HG03354 (cell line): ENCODE data around the gene RHO.
A peak's percentile ranks its signal among the peaks of the same experiment; 100 is the strongest.

ENCODE experiments used
- ATAC-seq: cut with Tn5 transposase; IDR thresholded peaks from one replicate; pipeline ENCODE4 v1.9.1; 2021; ENCODE audit warnings: mild to moderate bottlenecking; ENCODE audit not compliant: unreplicated experiment, poor library complexity, severe bottlenecking

The RHO gene

DNA sequence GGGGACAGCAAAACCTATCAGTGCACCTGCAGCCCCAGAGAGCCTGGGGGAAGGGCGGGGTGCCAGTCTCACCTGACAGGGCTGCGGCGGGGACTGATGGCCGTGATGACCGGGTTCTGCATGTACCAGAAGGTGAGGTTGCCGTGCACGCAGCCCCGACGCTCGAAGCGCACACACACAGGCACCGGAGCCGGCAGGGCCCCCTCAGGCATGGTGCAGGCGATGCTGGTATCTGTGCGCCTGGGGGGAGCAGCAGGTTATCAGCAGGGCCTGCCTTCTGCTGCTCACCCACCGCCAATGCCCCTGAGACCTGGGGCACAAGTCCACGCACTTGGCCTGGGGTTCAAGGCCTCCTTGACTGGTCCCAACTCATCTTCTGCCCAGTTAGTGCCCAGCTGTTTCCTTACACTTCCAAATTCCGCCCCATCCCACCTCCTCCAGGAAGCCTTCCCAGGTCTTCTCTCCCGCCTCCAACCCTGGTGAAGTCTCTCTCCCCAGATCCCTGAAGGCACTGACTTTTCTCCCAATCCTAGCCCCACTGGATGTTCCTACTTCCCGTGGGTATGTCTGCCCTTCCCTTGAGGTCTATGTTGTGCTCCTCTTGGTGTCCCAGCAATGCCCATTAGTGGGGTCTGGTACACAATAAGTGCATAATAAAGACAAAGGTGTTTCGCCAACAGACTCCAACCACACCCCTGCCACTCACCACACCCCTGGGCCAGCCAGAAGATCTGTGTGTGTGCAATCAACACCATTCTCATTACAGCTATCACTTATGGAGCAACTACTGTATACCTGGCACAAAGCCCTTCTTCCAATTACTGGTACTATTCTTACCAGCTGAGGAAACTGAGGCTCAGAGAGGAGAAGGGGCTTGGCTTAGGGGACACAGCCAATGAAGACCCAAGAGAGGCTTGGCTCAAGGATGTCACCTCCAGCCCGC is 43.4 kb downstream of the RHO start:
- no peak for ATAC-seq

DNA sequence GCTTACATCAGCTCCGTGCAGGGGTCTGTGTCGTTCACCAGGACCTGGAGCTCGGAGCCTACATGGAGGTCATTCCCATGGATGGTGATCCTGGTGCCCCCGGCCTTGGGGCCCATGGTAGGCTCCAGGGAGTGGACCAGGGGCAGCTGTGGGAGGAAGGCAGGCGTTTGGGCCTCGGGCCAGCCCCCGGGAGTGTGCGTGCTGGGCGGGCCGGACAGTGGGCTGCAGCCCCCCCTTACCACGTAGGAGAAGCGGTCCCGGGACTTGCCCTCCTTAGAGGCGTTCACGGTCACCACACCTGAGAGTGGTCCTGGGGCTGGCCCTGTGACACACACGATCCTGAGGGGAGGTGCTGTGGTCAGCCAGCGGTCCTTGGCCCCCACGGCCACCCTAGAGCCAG is 44.2 kb downstream of the RHO start:
- ATAC-seq = no peak

DNA sequence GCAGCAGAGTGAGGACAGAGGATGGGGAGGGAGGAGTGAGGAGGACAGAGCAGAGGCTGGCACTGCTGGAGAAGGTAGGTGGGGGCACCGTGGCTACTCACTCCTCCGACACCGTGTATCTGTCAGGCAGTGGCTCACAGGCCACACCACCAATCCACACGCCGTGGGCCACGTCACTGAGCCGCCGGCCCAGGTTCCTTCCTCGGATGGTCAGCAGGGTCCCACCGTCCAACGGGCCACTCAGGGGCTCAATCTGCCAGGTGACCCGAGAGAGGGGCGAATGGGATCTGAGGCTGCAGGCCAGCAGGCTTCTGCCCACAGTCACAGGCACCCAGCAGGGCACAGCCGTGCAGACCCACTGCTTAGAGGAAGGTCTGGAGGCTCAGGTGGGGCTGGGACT is 45.1 kb downstream of the RHO start:
- no peak for ATAC-seq

DNA sequence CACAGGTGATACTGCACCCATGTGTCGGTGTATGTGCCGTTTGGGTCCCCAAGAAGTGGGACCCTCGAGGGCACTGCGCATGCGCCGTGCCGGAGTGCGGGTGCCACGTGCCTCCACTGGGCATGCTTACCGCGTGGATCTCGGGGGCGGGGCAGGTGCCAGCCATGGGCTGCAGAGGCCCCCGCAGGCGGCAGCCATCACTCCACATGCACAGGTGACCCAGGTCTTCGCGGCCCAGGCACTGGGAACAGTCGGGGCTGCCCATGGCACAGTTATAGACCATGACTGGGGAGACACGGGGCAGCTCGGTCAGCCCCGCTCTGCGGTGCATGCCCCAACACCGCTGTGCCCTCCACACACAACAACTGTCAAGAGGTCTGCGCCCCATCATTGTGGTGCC is 45.8 kb downstream of the RHO start:
- no peak for ATAC-seq

DNA sequence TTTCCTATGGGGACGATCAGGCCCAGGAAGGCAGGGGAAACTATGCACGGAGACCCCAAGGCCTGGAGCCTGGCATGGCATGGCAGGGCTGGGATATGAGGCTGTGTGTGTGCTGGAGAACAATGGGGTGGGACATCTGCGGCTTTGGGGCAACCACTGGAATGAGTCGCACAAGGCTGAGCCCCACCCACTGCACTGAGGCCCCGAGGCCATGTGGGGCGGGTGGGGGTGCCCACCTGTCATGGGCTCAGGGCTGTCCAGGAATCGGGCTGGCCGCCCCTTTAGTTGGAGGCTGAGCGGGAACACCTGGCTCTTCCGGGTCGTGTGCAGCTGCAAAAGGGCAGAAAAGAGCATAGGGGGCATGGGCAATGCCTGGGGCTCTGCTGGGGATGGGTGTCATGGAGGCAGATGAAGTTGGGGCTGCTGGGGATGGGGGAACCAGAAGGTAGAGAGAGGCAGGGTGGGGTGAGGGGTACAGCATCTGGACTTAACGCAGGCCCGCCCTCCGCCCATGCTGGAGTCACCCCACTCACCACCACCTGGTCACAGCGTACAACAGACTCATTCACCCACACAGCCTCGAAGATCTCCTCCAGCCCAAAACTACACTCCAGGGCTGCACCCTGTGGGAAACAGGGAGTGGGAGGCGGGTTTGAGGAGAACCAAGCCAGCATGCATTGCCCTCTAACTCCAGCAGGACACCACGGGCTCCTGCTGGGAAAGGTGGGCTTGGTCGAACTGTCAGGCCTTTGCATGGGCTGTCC is 47.0 kb downstream of the RHO start:
- ATAC-seq = no peak

DNA sequence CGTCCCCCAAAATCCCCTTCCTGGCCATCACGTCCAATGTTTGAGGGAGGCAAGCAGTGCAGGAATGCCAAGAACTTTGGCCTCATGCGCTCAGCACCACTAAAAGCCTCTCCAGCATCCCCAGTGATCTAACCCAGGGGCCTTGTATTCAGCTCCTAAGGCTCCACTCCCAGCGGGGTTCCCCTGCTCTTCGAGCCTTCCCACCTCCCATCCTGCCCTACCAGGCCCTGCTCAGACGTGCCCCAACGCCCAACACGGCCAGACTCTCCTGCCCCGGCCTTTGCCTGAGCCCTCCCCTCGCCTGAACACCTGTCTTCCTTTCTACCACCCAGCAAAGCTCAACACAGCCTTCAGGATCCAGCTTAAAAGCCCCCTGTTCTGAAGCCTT is 47.6 kb downstream of the RHO start:
- no peak for ATAC-seq

DNA sequence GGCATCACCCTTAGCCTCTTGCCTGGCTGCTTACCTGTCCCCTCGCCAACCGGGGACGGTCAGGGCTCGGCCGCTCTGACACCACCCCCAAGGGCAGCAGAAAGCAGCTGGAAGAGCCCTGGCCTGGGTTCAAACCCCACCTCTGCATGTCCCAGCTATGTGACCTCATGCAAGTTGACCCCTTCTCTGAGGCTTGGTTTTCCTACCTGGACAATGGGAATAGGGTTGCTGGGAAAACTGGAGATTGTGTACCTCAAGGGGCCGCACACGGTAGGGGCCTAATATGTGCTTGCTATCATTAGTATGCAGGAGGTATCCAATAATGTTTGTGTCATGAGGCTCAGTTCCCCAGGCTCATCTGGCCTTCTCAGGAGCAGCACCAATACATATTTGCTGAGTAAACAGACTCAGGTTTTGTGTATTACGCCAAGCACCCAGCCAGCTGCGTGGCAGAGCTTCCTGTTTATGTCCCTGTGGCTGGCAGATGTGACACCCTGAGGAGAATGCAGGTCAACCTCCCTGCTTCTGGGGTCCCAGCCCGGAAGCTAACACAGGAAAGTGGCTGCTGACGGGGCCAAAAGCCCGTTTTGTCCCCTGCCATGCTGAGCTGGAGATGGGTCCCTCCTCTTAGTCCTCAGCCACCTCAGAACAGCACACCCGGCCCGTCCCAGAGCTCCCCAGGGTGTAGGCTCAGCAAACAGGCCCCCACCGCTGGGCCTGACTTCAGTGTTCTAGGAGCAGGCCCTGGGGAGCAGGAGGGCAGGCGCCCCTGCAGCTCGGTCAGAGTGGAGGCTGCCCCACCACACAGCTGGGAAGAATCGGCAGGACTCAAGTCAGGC is 48.3 kb downstream of the RHO start:
- ATAC-seq = peak; percentile 71

DNA sequence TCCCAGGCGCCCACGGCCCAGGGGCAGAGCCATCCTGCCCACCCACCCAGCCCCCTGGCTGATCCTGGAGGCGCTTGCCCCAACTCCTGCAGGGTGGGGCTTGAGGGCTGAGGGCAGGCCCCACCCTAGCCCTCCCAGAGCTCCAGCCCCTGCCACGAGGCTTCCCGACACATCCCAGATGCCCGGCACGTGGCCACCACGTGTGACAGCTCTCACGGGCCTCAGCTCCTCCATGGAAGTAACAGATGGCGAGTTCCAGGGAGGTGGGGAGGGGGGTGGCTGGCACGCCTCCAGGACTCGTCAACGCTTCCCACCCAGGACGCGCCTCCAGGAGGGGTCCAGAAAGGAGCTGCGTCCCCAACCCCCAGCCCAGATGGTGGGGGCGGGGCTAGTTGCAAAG is 48.9 kb downstream of the RHO start:
- ATAC-seq = no peak

DNA sequence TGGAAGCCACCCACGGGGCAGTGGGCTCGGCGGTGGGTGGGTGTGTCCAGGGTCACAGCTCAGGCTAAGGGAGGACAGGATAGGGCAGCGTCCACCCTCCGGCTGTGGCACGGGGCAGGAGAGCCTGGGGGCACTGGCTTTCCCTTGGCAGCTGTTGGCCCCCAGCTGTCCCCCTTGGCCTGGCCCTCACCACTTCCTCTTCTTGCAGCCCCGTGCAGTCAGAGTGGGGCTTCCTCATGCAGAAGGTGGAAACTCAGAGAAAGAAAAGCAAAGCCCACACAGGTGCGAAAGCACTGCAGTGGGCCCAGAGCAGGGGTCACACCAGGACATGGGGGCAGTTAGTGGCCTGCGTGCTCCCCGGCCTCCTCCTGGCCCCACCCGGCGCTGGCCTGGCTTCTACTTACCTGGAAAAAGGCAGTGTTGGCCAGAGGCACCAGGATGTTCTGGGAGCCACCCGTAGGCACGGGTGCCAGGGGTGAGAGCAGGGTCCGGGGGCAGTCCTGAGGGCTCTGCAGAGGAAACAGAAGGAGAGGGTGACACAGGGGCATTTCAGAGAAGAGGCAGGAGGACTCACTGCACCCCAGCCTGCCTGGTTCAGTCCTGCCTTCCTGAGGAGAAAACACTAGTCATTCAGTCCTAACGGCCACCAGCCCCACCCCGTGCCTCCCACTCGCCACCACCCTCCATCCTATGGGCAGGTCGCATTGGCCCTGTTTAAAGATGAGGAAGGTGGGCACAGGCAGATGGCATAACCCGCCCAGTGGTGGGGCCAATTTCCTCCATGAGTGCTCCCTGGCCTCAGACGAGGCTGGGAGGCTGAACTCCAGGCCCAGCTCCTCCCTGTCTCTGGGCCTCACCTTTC is 49.7 kb downstream of the RHO start:
- peak; percentile 55 for ATAC-seq

DNA sequence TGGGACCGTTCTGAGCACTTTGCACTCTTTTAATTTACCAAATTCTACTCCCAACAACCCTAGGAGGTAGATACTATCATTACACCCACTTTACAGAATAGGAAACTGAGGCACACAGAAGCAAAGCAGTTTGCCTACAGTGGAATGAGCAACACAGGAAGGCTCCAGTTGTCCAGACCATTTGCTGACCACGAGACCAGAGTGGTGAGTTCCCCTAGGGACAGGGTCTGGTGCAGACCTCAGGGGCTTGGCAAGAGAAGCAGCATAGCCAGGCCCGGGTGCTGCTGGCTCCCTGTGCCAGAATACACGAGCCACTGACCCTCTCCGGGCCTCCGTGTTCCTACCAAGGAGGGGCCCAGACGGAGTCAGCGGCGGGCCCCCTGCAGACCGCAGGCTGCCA is 51.6 kb downstream of the RHO start:
- ATAC-seq = no peak

DNA sequence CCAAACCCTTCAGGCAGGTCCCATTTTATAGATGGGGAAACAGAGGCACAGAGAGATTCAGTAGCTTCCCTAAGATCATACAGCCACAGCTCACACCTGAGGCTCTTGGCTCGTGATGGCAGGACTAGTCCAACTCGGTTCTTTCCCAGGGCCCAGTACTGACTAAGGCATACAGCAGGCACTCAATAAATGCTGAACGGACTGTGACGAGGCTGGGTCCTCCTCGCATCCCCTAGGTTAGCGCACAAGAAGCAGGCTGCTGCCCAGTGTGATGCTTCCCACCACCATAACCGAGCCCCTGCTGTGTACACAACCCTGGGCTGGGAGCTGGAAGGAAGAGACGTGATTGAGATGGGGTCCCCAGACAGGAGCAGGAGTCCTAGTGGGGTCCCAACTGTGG is 53.2 kb downstream of the RHO start:
- ATAC-seq = no peak

DNA sequence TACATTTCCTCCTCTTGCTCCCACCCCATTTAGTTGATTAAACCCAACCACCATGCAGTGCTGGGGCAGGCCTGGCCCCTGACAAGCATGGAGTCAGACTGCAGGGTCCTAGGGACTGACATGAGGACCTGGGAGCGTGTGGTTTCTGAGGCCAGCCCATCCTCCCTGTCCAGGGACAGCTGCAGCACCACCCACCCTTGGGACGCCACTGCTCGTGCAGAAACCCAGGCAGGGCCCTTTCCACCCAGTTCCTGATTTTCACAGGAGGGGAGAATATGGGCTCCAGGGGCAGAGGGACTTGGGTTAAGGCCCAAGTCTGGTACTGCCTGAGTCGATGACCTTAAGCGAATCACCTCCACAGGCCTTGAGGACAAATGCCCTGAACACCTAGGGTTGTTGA is 54.4 kb downstream of the RHO start:
- no peak for ATAC-seq

DNA sequence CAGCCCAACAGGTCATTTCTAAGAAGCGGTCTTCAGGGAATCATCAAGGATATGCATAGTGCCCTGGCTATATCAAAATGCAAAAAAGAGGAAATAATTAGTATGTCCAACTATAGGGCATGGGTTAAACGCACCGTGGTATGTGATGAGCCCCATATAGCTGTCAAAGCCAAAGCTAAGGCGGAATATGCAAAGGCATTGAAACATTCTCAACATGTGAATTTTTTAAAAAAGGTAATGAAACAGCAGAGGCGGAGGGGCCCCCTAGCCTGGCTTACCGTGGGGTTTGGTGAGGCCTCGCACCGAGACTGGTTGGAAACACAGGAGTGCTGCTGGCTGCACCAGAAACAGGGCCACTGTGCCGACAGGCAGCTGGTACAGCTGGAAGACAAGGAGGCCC is 54.9 kb downstream of the RHO start:
- ATAC-seq = no peak

DNA sequence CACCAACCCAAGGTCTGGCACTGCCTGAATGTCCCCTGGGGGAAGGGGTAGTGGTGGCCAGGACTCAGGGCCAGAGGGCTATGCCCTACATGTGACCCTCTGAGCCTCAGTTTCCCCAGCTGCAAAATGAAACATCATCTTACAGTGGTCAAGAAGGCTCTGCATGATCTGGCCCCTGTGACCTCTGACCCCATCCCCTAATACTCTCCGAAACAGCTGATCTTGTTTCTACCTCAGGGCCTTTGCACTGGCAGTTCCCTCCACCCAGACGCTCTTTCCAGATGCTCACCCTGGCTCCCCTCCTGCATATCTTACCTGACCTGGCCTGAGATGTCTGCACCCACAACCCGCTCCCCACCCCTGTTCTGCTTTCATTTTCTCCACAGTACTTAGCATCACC is 56.2 kb downstream of the RHO start:
- ATAC-seq = no peak
